Measurements from ENCODE around the gene DSN1.

- TF ChIP-seq CTCF (IDR thresholded peaks at IDR 0.05) (no peak), POLR2A (IDR thresholded peaks at IDR 0.05) (no peak)
These were observed 22.1 kb upstream of the DSN1 start for GRCh38 chr20:36795691-36796090.

Measured in vagina (tissue), 2 donors.